Measurements from ENCODE around the gene SNX20. TPM values are rescaled to one million over a fixed set of nuclear protein-coding genes. Genes with fewer than 3 reads are reported as not detected.

The SNX20 gene
- total and polyA plus RNA-seq, 7 experiments from 2014 or later: 32.4 to 96.1 (median 70.8) TPM

DNA sequence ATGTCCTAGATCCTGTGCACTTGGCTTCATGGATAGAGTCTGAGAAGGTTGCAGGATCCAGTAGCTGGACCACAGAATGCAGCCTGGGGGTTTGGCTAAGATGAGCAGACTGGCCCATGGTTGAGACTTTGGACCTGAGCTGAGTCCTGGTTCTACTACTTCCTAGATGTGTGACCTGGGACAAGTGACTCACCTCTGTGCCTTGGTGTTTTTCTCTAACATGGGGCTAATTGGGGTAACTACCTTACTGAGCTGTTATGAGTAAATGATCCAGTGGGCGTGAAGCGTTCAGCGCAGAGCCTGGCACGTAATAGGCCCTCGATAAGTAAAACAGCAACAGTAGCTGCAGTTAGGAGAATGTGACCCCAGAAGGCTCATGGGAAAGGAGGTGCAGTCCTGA lies 38.8 kb downstream of the SNX20 start:
- Histone ChIP-seq H3K9me3 (ENCODE audit: control insufficient read depth in 2 of 3, low read length in 3 of 3) (no peaks in the 10 kb centered on the region), H3K36me3 (ENCODE audit: control insufficient read depth in 2 of 3, insufficient read depth in 3 of 3, low read length in 3 of 3) (no peaks in the 10 kb centered on the region), H3K27me3 (ENCODE audit: control insufficient read depth in 2 of 2, insufficient read depth in 2 of 2, low read length in 2 of 2) (no peaks in the 10 kb centered on the region), H3K4me3 (ENCODE audit: low read length) (no peak overlapping the region), H3K27ac (ENCODE audit: low read depth, low read length) (no peak overlapping the region), H3K4me1 (ENCODE audit: control insufficient read depth in 2 of 2, insufficient read depth in 2 of 2, low read length in 2 of 2) (no peaks in the 10 kb centered on the region)
- intact Hi-C loops (cut with micrococcal nuclease): loop anchor here in 1 of 2 donors (5.0 kb wide), 1 partner anchor 275 kb away; the partner anchor contains the start of gene BRD7
- DNase-seq (no peak), ATAC-seq (no peak)
- no peak overlapping the region for H3K4me3 Mint-ChIP-seq
- CTCF ChIA-PET: interaction anchor here (0.5 to 2.4 kb wide), 4 partner anchors 36 to 510 kb away, joined by 3 to 6 read pairs (median 3); no protein-coding TSS in a partner anchor
- H3K9me3 Mint-ChIP-seq: peaks cover 0 to 2% (median 0%) of the 10 kb centered on the region in 11 donors
- H3K27me3 Mint-ChIP-seq: no peaks in the 10 kb centered on the region
- POLR2A ChIA-PET: no interaction called here
- H3K36me3 Mint-ChIP-seq: no peaks in the 10 kb centered on the region
- no peak overlapping the region for H3K27ac Mint-ChIP-seq
- H3K4me1 Mint-ChIP-seq: peaks cover 5 to 10% (median 6%) of the 10 kb centered on the region in 7 donors

DNA sequence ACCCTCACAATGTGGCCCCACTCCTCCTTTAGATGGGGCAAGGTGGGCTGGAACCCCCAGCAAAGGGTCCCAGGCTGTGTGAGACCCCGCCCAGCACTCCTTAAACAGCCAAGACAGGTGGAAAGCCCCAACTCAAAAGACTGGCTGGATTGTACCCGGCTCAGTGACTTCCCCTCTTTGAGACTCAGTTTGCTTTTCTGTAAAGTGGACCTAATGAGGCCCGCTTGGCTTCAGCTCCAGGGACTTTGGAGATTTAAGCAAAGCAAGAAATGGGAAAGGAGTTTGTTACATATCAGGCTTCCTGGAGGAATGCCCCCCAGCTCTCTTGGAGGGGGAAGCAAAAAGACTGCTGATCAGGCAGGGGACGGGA lies 39.3 kb downstream of the SNX20 start:
- DNase-seq (no peak), ATAC-seq (no peak)
- ChIA-PET POLR2A (no interaction called here), CTCF (interaction anchor here (0.5 to 2.4 kb wide), 3 partner anchors 315 to 510 kb away, joined by 3 to 6 read pairs (median 3); no protein-coding TSS in a partner anchor)
- Mint-ChIP-seq H3K4me3 (no peak overlapping the region), H3K27me3 (no peaks in the 10 kb centered on the region), H3K27ac (no peak overlapping the region), H3K4me1 (peaks cover 5 to 15% (median 7%) of the 10 kb centered on the region in 7 donors), H3K36me3 (no peaks in the 10 kb centered on the region), H3K9me3 (peaks cover 0 to 2% (median 0%) of the 10 kb centered on the region in 11 donors)
- Histone ChIP-seq H3K27me3 (ENCODE audit: control insufficient read depth in 2 of 2, insufficient read depth in 2 of 2, low read length in 2 of 2) (no peaks in the 10 kb centered on the region), H3K36me3 (ENCODE audit: control insufficient read depth in 2 of 3, insufficient read depth in 3 of 3, low read length in 3 of 3) (no peaks in the 10 kb centered on the region), H3K9me3 (ENCODE audit: control insufficient read depth in 2 of 3, low read length in 3 of 3) (no peaks in the 10 kb centered on the region), H3K4me1 (ENCODE audit: control insufficient read depth in 2 of 2, insufficient read depth in 2 of 2, low read length in 2 of 2) (no peaks in the 10 kb centered on the region), H3K27ac (ENCODE audit: low read depth, low read length) (no peak overlapping the region), H3K4me3 (ENCODE audit: low read length) (no peak overlapping the region)
- intact Hi-C loops (cut with micrococcal nuclease): loop anchor here in 1 of 2 donors (5.0 kb wide), 1 partner anchor 275 kb away; the partner anchor contains the start of gene BRD7

DNA sequence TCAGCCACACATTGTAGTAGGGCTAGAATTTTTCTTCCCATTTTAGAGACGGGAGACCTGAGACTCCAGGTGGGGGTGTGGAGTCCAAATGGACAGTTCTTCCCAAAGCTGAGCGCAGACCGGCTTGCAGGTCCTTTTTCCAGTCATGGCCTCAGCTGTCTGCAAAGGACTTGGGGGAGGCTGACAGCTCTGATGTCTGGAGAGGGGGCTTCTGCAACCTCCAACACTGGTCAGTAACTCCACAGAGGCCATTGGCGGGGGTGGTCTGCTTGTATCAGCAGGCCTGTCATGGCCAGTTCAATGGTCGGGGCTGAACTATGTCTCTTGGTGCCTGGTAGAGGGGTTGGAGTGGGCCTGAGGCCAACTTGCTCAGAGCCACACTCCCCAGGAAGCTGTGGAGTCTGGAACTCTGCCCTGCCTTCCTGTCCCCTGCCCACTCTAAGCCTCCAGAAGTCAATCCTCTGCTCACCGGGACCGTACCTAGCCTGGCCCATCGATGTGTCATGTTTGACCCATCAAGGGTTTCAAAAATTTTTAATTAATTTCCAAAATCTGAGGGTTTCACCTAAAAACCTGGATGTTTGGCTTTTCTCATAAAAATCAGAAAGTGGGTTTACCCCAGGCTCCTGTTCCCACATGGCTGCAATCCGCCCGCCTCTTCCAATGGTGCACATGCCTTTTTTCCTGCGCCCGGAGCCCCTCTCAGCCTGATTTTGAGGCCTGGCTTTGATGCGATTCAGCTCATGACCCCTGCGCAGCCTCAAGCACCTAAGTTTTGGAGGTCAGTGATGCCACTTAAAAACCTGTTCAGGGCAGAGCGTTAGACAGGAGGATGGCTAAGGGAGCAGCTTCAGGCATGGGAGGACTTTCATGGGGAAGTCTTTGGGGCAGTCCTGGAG lies 39.9 kb downstream of the SNX20 start:
- CTCF ChIA-PET: interaction anchor here (0.6 to 2.4 kb wide), 2 partner anchors 314 to 355 kb away, joined by 3 to 6 read pairs; no protein-coding TSS in a partner anchor
- H3K9me3 ChIP-seq (ENCODE audit: control insufficient read depth in 2 of 3, low read length in 3 of 3): no peaks in the 10 kb centered on the region
- Mint-ChIP-seq H3K27ac (peak overlapping the region in 1 of 9 donors; percentile 57), H3K36me3 (no peaks in the 10 kb centered on the region), H3K4me3 (no peak overlapping the region), H3K4me1 (peaks cover 5 to 18% (median 8%) of the 10 kb centered on the region in 7 donors), H3K9me3 (peaks cover 0 to 2% (median 0%) of the 10 kb centered on the region in 11 donors), H3K27me3 (no peaks in the 10 kb centered on the region)
- no peak for ATAC-seq
- H3K27ac ChIP-seq (ENCODE audit: low read depth, low read length): no peak overlapping the region
- H3K27me3 ChIP-seq (ENCODE audit: control insufficient read depth in 2 of 2, insufficient read depth in 2 of 2, low read length in 2 of 2): no peaks in the 10 kb centered on the region
- no peaks in the 10 kb centered on the region for H3K4me1 ChIP-seq (ENCODE audit: control insufficient read depth in 2 of 2, insufficient read depth in 2 of 2, low read length in 2 of 2)
- POLR2A ChIA-PET: no interaction called here
- H3K4me3 ChIP-seq (ENCODE audit: low read length): no peak overlapping the region
- no peaks in the 10 kb centered on the region for H3K36me3 ChIP-seq (ENCODE audit: control insufficient read depth in 2 of 3, insufficient read depth in 3 of 3, low read length in 3 of 3)
- DNase-seq: no peak
- intact Hi-C loops (cut with micrococcal nuclease): loop anchor here in 1 of 2 donors (5.0 kb wide), 1 partner anchor 274 kb away; the partner anchor contains the start of gene BRD7

DNA sequence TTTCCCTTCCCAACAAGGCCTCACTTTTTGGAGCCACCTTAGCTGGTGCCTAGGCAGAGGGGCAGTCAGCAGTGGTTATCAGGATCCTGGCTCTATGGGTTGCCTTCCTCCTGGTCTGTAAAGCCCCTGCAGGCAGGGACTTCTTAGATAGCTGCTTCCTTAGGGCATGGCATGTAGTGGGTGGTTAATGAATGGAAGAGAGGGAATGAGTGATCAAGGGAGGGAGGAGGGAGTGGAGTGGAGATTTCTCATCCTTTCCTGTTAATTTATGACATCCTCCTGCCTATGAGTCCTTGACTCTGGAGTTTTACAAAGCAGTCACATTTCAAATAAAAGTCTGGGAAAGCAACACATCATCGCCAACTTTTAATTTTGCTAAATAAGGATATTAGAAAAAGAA lies 40.7 kb downstream of the SNX20 start:
- Mint-ChIP-seq H3K27me3 (no peaks in the 10 kb centered on the region), H3K4me3 (no peak overlapping the region)
- DNase-seq: no peak

DNA sequence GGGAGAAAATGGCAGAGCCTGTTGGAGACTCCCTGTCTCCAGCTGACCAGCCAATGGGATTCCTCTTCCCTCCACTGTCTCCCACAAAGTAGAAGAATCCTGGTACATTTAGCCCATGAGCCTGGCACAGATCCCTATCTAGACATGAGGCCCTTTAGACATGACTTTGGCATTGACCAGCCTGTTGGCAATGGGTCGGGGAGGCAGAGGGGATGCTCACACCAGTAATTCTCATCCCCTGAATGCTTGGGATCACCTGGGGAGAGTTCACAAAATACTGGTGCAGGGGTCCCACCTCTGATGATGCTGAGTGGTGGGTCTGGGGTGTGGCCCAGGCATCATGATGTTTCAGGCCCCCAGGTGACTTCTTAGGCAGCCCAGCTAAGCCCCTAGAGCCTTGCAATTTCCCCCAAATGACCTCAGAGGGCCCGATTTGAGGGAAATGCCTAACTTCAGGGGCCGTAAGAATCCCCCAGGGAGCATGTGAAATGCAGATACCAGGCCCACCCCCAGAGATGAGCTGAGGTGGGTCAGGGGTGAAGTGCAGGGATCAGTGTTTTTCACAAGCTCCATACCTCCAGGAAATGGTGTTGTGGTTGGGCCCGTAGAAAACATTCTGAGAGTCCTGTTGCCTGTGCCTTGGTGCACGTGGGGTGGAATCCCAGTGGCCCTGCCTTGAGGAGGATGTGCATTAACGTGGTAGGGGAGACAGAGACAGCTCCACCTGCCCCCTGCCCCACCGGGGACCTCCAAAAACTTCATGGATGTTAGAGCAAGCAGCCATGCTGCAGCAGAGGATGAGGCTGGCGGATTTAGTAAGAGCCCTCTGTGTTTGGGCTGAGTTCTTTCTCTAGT lies 42.1 kb downstream of the SNX20 start:
- H3K4me1 ChIP-seq (ENCODE audit: control insufficient read depth in 2 of 2, insufficient read depth in 2 of 2, low read length in 2 of 2): no peaks in the 10 kb centered on the region
- ChIA-PET POLR2A (no interaction called here), CTCF (no interaction called here)
- intact Hi-C loops (cut with micrococcal nuclease): no loop called here
- no peak overlapping the region for H3K27ac ChIP-seq (ENCODE audit: low read depth, low read length)
- peaks cover 0 to 5% (median 0%) of the 10 kb centered on the region in 3 experiments for H3K36me3 ChIP-seq (ENCODE audit: control insufficient read depth in 2 of 3, insufficient read depth in 3 of 3, low read length in 3 of 3)
- Mint-ChIP-seq H3K27ac (no peak overlapping the region), H3K36me3 (peaks cover 0 to 5% (median 5%) of the 10 kb centered on the region in 5 donors), H3K27me3 (no peaks in the 10 kb centered on the region), H3K4me3 (no peak overlapping the region), H3K4me1 (peaks cover 0 to 13% (median 8%) of the 10 kb centered on the region in 7 donors), H3K9me3 (peaks cover 0 to 2% (median 0%) of the 10 kb centered on the region in 11 donors)
- no peaks in the 10 kb centered on the region for H3K9me3 ChIP-seq (ENCODE audit: control insufficient read depth in 2 of 3, low read length in 3 of 3)
- DNase-seq (no peak), ATAC-seq (no peak)
- H3K4me3 ChIP-seq (ENCODE audit: low read length): no peak overlapping the region
- H3K27me3 ChIP-seq (ENCODE audit: control insufficient read depth in 2 of 2, insufficient read depth in 2 of 2, low read length in 2 of 2): no peaks in the 10 kb centered on the region

More for the DNA sequence above, 40.7 kb downstream of the SNX20 start:
- Mint-ChIP-seq H3K36me3 (no peaks in the 10 kb centered on the region), H3K4me1 (peaks cover 6 to 18% (median 14%) of the 10 kb centered on the region in 7 donors), H3K9me3 (peaks cover 0 to 2% (median 0%) of the 10 kb centered on the region in 11 donors), H3K27ac (peak overlapping the region in 1 of 9 donors; percentile 57)
- intact Hi-C loops (cut with micrococcal nuclease): loop anchor here in 1 of 2 donors (5.0 kb wide), 1 partner anchor 273 kb away; the partner anchor contains the start of gene BRD7
- Histone ChIP-seq H3K9me3 (ENCODE audit: control insufficient read depth in 2 of 3, low read length in 3 of 3) (no peaks in the 10 kb centered on the region), H3K36me3 (ENCODE audit: control insufficient read depth in 2 of 3, insufficient read depth in 3 of 3, low read length in 3 of 3) (no peaks in the 10 kb centered on the region), H3K27me3 (ENCODE audit: control insufficient read depth in 2 of 2, insufficient read depth in 2 of 2, low read length in 2 of 2) (no peaks in the 10 kb centered on the region), H3K4me3 (ENCODE audit: low read length) (no peak overlapping the region), H3K4me1 (ENCODE audit: control insufficient read depth in 2 of 2, insufficient read depth in 2 of 2, low read length in 2 of 2) (no peaks in the 10 kb centered on the region), H3K27ac (ENCODE audit: low read depth, low read length) (no peak overlapping the region)
- ChIA-PET CTCF (interaction anchor here (0.7 to 0.8 kb wide), 2 partner anchors 88 to 609 kb away, joined by 3 read pairs; no protein-coding TSS in a partner anchor), POLR2A (no interaction called here)
- no peak for ATAC-seq
